ENCODE results near the gene RAPGEF6. TPM values are rescaled to one million over a fixed set of nuclear protein-coding genes. Genes with fewer than 3 reads are reported as not detected.
A peak's percentile ranks its signal among the peaks of the same experiment; 100 is the strongest.

The RAPGEF6 gene
- total RNA-seq, 2 donors from 2014 or later = 50.6 to 57.6 TPM

DNA sequence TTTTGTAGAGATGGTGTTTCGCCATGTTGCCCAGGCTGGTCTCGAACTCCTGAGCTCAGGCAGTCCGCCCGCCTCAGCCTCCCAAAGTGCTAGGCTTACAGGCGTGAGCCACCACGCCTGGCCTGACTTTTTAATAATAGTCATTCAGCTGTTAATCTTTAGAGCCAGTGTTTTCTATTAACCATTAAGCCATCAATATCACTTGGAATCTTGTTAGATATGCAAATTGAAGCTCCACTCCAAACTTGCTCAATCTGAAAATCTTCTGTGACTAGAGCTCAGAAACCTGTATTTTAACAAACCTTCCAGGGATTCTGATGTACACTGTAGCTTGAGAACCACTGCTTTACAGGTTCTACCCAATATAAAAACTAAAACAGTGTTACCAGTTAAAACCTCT, 257.7 kb downstream of the RAPGEF6 start:
- Mint-ChIP-seq H3K9me3 (peaks cover 8% of the 10 kb centered on the region), H3K27me3 (no peaks in the 10 kb centered on the region), H3K4me3 (peak overlapping the region; percentile 81), H3K4me1 (peaks cover 48% of the 10 kb centered on the region), H3K27ac (peak overlapping the region; percentile 96), H3K36me3 (ENCODE audit: low read depth) (peaks cover 74% of the 10 kb centered on the region)
- ATAC-seq (replicated peaks) = no peak

DNA sequence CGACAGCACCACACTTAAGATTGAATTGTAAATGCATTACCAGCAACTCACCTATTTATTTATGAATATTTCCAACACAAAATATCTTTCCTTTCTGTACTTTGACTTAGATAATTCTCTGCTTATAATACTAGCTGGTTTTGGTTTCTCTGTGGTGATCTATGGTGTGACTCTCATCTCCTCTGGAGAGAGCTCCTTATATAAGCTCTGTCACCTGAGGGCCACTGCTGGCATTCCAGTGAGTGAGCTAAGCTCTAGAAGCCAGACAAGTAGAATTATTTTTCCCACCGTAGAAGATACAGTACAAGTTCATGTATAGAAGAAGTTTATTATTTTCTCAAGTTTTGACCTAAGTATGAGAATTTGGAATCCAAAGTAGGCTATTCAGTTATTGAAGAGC, 259.7 kb downstream of the RAPGEF6 start:
- peaks cover 67% of the 10 kb centered on the region for H3K36me3 Mint-ChIP-seq (ENCODE audit: low read depth)
- peak; percentile 17 for ATAC-seq (replicated peaks)
- H3K9me3 Mint-ChIP-seq = no peaks in the 10 kb centered on the region
- peak overlapping the region; percentile 96 for H3K27ac Mint-ChIP-seq
- peaks cover 40% of the 10 kb centered on the region for H3K4me1 Mint-ChIP-seq
- H3K27me3 Mint-ChIP-seq = no peaks in the 10 kb centered on the region
- H3K4me3 Mint-ChIP-seq = peak overlapping the region; percentile 81

Other genes with a start within 250 kb of the RAPGEF6 start
- 10 to 100 TPM; 17.5 to 30.4 TPM for gene FNIP1, start 161.8 kb upstream of the RAPGEF6 start, total RNA-seq